GM21447 (cell line): ENCODE measurements around the gene NTSR1.

Experiments used
- ATAC-seq: cut with Tn5 transposase; IDR thresholded peaks from one replicate; pipeline ENCODE4 v1.9.1; 2021; ENCODE audit not compliant: unreplicated experiment

The NTSR1 gene

DNA sequence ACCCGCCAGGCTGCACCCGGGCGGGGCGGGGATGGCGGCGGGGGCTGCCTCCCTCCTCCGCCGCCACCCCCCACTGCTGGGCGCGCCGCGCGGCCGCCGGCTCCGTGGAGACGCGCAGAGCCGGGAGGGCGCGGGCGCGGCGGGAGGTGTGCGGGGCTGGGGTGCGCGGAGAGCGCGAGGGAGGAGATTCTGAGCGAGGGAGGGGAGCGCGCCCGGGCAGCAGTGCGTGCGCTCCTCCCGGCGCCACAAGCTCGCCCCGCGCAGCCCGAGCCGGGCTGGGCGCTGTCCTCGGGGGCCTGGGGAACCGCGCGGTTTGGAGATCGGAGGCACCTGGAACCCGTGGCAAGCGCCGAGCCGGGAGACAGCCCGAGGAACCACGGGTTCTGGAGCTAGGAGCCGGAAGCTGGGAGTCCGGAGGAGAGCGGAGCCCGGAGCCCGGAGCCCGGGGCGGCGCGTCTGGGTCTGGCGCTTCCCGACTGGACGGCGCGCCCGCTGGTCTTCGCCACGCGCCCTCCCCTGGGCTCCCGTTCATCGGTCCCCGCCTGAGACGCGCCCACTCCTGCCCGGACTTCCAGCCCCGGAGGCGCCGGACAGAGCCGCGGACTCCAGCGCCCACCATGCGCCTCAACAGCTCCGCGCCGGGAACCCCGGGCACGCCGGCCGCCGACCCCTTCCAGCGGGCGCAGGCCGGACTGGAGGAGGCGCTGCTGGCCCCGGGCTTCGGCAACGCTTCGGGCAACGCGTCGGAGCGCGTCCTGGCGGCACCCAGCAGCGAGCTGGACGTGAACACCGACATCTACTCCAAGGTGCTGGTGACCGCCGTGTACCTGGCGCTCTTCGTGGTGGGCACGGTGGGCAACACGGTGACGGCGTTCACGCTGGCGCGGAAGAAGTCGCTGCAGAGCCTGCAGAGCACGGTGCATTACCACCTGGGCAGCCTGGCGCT lies at the start of gene NTSR1:
Gene NTSR1 (plus strand): TSS at position 246 of the 946 bp plus-strand sequence. CDS start 372 bp downstream, at position 618.
- no peak for ATAC-seq

DNA sequence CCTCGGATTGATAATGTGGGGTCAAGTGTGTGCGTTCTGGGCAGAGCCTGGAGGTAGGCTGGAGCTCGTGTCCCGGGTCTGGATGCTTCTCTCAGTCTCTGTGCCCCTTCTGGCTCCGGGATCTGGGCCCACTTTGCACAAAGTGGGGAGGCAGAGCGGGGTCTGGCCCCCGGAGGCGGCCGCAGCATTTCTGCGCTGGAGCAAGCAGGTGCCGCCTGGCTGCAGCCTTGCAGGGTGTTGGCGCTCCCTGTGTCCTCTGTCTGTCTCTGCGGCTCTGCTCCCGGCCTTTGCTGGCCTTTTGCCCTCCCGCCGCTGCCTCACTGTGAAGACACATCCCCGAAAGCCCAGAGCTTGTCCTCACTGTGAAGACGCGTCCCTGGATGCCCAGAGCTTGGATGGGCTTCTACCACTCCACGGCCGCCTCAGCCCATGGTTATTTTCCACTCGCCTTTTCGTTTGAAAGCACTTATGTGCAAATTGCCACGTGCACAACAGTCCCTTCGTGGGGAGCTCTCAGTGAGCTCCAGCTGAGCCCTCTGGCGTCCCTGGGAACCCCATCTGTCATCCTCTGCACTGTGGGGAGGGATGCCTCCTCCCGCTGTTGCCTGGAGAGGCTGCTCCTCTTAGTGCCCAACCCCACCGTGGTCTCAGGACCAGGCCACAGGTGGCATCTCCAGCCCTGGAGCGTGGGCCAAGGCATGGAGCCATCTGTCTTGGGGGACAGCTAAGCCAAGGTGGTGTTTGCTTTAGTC lies 49.0 kb upstream of the NTSR1 start:
- ATAC-seq = no peak

GRCh38 chr20:62660240-62660615 lies 48.4 kb upstream of the NTSR1 start:
- ATAC-seq = no peak

GRCh38 chr20:62660768-62661167 lies 47.9 kb upstream of the NTSR1 start:
- no peak for ATAC-seq

DNA sequence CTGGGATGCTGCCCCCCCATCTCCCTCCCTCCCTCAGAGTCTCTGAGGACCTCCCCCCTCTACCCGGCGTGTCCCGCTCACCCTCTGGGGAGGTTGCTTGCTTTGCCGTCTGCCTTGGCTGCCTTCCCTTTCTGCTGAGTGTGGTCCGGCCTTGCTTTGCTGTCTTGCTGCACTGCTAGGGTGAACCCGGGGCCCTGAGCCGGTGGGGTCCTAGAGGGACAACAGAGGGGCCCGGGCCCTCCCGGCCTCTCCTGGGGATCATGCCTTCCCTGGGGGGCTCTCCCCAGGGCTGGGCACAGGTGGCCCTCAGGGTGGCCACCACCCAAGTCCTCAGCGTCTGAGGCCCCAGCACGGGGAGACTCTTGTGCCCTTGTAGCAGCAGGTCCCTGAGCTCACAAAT lies 47.0 kb upstream of the NTSR1 start:
- ATAC-seq = no peak

DNA sequence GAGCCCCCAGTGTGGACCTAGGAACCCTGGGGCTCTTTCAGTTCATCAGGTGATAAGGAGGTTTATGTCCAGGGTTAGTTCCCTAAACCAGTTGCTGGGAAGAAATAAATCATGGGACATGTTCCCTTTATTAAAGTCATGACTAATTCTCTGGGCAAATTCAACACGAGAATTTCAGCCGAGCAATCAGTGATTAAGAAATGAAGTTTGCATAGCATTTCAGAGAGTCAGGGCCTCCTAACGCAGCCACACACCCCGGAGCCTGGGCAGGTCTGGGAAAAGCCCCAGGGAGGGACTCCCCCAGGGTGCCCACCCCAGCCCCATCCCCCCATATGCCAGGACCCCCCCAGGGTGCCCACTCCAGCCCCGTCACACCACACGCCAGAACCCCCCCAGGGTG lies 46.2 kb upstream of the NTSR1 start:
- no peak for ATAC-seq

DNA sequence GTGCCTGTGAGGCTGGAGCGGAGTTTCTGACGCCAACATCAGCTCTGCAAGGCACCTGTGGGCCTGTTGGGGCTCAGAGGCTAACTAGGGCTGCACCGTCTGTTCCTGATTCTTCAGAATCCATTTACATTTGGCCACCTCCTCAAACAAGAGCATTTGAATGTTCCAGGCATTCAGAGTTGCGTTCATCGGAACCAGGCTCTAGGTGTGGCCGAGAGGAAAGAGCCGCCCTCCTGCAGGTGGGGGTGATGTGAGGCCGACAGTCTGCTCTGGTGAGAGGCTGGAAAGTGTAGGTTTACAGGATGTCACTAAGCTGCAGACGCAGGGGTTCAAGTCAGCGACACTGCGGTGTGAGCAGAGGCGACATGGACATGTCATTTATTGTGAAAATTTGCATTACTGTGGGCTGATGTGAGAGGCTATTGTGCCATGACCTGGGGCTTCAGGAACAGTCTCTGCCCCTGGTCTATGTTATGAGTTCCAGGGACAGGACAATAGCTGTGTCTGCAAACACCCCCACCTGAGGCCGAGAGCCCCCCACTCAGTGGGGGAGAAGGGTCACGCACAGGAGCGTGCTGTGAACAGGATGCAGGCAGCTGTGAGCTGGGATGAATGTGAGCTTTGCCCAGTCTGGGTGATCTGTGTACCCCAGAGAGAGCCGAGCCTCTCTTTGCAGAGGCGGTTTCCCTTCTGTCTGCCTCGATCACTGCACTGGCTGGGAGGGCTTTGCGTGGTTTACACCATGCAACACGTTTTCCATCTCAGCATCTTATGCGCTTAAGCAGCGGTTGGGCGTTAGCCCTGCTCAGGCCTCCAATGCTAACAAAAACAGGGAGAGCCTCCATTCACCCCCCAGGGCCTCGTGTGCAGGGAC lies 45.3 kb upstream of the NTSR1 start:
- no peak for ATAC-seq

DNA sequence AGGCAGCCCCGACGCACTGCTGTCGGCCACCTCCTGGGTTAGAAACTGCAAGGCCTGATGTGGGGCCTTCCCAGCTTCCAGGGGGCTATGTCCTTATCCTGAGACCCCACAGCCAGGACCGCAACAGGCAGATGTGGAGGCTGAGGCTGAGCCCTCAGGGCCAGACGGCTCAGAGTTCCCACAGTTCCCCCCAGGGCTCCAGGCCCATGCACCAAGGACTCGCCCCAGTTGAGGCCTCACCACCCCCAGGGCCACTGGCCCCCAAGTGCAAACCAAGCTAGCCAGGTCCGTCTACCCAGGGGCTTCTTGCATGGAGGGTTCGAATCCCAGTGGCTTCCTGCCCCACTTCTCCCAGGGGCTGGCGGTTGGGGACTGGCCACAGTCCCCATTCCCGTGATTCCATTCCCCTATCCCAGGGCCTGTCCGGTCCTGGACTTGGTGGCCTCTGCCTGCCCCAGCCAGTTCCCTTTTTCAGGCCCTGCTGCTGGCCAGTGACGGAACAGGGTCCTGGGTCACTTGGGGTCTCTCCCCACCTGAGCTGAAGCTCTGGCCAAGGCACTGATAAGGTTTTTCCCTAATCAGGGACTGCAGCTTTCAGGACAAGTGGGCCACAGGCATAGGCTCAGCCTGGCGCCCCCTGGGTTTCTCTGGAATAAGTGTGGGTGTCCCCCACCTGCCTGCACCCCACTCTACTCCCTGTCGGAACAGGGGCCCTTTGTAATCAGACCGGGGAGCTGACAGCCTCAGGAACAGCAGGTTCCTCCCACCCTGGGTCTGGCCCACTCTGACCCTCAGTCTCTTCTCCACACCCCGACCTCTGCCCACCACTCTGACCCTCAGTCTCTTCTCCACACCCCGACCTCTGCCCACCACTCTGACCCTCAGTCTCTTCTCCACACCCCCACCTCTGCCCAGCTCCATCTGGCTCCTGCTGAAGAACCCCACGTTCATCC lies 44.3 kb upstream of the NTSR1 start:
- no peak for ATAC-seq

DNA sequence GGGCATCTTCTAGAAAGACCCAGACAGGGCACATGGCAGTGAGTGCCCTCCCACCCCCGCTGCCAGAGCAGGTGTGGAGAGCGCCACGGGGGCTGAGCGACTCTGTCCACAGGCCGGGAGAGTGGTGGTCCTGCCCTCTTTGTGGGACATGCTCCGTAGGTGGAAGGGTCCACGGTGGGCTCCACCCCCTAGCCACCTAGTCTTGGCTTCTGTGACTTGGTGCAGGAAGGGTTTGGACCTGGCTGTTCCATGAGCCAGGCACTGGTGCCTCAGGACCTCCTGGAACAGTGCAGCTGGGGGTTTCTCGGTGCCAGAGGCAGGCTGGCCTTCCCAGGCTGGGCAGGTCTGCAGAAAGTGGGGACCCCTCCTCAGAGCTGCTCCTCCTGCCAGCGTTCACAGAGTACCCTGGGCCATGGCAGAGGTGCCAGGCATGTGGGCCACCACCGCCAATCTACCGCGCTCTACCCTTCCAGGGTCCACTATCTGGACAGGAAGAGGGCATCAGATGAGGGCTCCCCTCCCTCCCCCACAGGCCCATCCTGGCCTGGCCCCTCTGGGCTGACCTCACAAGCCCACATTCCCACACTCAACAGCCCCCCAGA lies 43.4 kb upstream of the NTSR1 start:
- no peak for ATAC-seq

- ATAC-seq = no peak
Observed at GRCh38 chr20:62665826-62666735, 42.6 kb upstream of the NTSR1 start.

DNA sequence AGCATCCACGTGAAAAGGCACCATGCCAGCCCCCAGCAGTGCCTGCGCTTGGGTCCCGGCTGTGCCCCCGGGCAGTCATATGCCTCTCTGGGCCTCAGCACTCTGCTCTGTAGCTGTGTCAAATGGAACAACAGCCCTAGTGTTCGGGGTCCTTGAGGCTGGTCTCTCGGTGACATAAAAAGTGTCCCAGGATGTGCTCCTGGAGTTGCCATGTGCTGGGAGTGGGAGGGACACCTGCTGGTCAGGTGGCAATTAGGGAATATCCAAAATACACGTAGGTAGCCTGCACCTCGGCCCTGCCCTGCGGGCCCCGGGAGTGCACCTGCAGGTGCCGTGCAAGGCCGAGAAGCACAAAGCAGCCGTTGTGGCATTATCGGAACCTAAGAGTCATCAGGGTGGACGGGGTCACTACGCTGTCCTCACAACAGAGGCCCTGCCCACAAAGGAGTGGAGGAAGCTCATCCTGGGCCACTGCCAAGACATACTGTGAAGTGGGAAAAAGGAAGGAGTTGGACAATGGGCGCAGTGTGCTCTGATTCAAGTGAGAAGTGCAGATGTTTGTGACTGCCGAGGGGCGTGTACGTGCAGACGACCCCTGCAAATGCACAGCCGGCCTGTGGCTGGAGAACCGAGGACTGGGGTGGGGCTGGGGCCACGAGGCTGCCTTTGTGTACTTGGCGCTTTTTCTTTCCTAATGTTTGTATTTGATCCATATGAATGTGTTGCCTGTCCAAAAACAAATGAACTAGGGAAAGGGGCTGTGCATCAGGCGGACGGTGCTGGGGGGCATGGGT lies 41.7 kb upstream of the NTSR1 start:
- ATAC-seq = no peak

GRCh38 chr20:62667530-62668440 lies 40.9 kb upstream of the NTSR1 start:
- ATAC-seq = no peak

DNA sequence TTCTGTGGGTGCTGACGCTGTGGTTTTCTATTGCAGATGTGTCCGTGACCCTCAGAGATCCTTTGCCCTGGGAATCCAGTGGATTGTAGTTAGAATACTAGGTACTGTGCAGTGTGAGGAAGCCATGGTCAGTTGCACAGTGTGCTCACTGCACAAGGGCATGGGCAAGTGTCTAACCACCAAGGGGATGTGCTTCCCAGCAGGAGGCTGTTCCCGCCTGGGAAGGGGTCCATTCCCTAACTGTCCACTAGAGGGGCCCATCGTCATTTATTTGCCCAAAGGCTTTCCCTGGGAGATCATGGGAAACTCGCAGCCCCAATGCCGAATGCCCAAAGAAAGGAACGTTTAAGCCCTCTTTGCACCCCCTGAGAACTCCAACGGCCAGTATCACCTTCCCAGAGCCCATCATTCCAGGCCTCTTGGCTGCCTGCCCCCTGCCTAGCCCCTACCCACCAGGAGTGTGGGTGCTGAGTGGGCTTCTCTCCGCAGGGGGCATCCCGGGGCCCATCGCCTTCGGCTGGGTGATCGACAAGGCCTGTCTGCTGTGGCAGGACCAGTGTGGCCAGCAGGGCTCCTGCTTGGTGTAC lies 40.1 kb upstream of the NTSR1 start:
- no peak for ATAC-seq

DNA sequence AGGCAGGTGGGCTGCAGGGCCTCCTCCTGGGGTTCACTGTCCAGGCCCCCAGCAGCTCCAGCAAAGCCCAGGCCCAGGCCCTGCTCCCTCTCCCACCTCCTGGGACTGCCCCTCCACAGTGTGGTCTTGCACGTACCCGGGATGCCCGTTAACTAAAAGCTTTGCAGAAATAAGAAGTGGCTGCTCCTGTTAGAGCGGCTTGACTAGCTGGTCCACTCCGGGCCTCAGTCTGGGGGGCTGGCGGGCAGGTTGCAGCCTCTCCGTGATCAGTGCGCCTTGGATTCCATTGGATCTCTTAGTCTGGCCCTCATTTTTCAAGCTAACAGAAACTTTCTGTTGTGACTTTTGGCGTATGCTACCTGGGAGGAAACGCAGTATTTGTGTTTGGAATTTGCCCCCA lies 39.4 kb upstream of the NTSR1 start:
- ATAC-seq = no peak

GRCh38 chr20:62670156-62670555 lies 38.5 kb upstream of the NTSR1 start:
- ATAC-seq = no peak

DNA sequence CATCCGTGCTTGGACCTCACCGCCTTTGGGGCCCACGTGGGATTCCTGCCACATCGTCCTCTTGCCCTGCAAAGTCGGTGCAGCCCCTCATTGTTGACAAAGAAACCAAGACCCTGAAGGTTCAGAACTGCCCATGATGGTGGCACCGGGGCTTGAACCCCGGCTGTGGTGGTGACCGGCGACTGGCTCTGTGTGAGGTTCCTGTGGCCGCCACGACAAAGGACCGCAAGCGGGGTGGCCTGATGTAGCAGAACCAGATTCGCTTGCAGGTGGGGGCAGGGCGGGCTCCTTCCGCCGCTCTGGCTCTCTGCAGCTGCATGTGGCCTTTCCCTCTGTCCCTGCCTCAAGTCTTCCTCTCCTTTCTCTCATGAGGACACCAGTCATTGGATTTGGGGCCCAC lies 37.6 kb upstream of the NTSR1 start:
- ATAC-seq = no peak
